ENCODE data around the gene PHOX2A. TPM values are rescaled to one million over a fixed set of nuclear protein-coding genes. Genes with fewer than 3 reads are reported as not detected.
"Not testable (repeated sequence)": the region's sequence is repeated elsewhere in the genome, so short reads cannot be mapped to it uniquely, and the experiment has no call there.

Gene PHOX2A
- total RNA-seq, 6 experiments from 2014 or later = not detected

- H3K9me3 Mint-ChIP-seq = no peaks in the 10 kb centered on the region
- no peaks in the 10 kb centered on the region; the same call in 1 of the 2 replicates for H3K27me3 Mint-ChIP-seq (ENCODE audit: insufficient read depth)
- no peak for TF ChIP-seq CTCF (IDR thresholded peaks at IDR 0.05)
- H3K27ac Mint-ChIP-seq = no peak overlapping the region
- no peak overlapping the region for H3K4me3 Mint-ChIP-seq
- no peak for DNase-seq
- peaks cover 6% of the 10 kb centered on the region for H3K4me1 Mint-ChIP-seq (ENCODE audit: low read depth)
- no peaks in the 10 kb centered on the region for H3K36me3 Mint-ChIP-seq (ENCODE audit: low read depth)
Observed at GRCh38 chr11:72271980-72272379, 28.0 kb upstream of the PHOX2A start.

- Mint-ChIP-seq H3K36me3 (ENCODE audit: low read depth) (no peaks in the 10 kb centered on the region), H3K27me3 (ENCODE audit: insufficient read depth) (peaks cover 8% of the 10 kb centered on the region; the same call in 1 of the 2 replicates), H3K9me3 (no peaks in the 10 kb centered on the region), H3K4me3 (no peak overlapping the region), H3K4me1 (ENCODE audit: low read depth) (peaks cover 16% of the 10 kb centered on the region), H3K27ac (no peak overlapping the region)
- DNase-seq = no peak
- TF ChIP-seq CTCF (IDR thresholded peaks at IDR 0.05) = no peak
Observed at GRCh38 chr11:72267956-72268617, 24.1 kb upstream of the PHOX2A start.

- H3K36me3 Mint-ChIP-seq (ENCODE audit: low read depth) = not testable (repeated sequence)
- peaks cover 24% of the 10 kb centered on the region for H3K4me1 Mint-ChIP-seq (ENCODE audit: low read depth)
Observed at GRCh38 chr11:72266960-72267359, 23.0 kb upstream of the PHOX2A start.

GRCh38 chr11:72265951-72266350 is 22.0 kb upstream of the PHOX2A start:
- H3K27ac Mint-ChIP-seq = no peak overlapping the region
- no peaks in the 10 kb centered on the region for H3K36me3 Mint-ChIP-seq (ENCODE audit: low read depth)
- DNase-seq = no peak
- H3K4me3 Mint-ChIP-seq = no peak overlapping the region
- H3K27me3 Mint-ChIP-seq (ENCODE audit: insufficient read depth) = peaks cover 8% of the 10 kb centered on the region; the same call in 1 of the 2 replicates
- H3K9me3 Mint-ChIP-seq = no peaks in the 10 kb centered on the region
- no peak for TF ChIP-seq CTCF (IDR thresholded peaks at IDR 0.05)
- peaks cover 24% of the 10 kb centered on the region for H3K4me1 Mint-ChIP-seq (ENCODE audit: low read depth)

More at GRCh38 chr11:72266960-72267359, 23.0 kb upstream of the PHOX2A start:
- not testable (repeated sequence) for H3K27me3 Mint-ChIP-seq (ENCODE audit: insufficient read depth); H3K4me3 Mint-ChIP-seq; H3K9me3 Mint-ChIP-seq; H3K27ac Mint-ChIP-seq; DNase-seq

- Mint-ChIP-seq H3K4me1 (ENCODE audit: low read depth) (peaks cover 18% of the 10 kb centered on the region), H3K27me3 (ENCODE audit: insufficient read depth) (peaks cover 14% of the 10 kb centered on the region), H3K36me3 (ENCODE audit: low read depth) (no peaks in the 10 kb centered on the region), H3K4me3 (no peak overlapping the region), H3K9me3 (no peaks in the 10 kb centered on the region), H3K27ac (peak overlapping the region; percentile 57)
- DNase-seq = peak; percentile 59
- no peak for TF ChIP-seq CTCF (IDR thresholded peaks at IDR 0.05)
Observed at GRCh38 chr11:72263361-72263760, 19.4 kb upstream of the PHOX2A start.

- H3K4me3 Mint-ChIP-seq = no peak overlapping the region
- peaks cover 9% of the 10 kb centered on the region for H3K27me3 Mint-ChIP-seq (ENCODE audit: insufficient read depth)
- TF ChIP-seq CTCF (IDR thresholded peaks at IDR 0.05) = no peak
- peaks cover 23% of the 10 kb centered on the region for H3K4me1 Mint-ChIP-seq (ENCODE audit: low read depth)
- DNase-seq = no peak
- H3K36me3 Mint-ChIP-seq (ENCODE audit: low read depth) = no peaks in the 10 kb centered on the region
- H3K9me3 Mint-ChIP-seq = no peaks in the 10 kb centered on the region
- no peak overlapping the region for H3K27ac Mint-ChIP-seq
Observed at GRCh38 chr11:72260574-72260973, 16.6 kb upstream of the PHOX2A start.
